Measurements from ENCODE around the gene MED12L. TPM values are rescaled to one million over a fixed set of nuclear protein-coding genes. Genes with fewer than 3 reads are reported as not detected.

MED12L gene
- total RNA-seq, 1 experiment from 2014 or later, result 6.4 TPM

GRCh38 chr3:151393146-151393830 lies 307.8 kb downstream of the MED12L start (continued):
- TF ChIP-seq EZH2 (IDR thresholded peaks at IDR 0.05) (no peak), EZH2phosphoT487 (IDR thresholded peaks at IDR 0.05; ENCODE audit: borderline replicate concordance) (no peak)

- no peak for ATAC-seq
- Histone ChIP-seq H3K27ac (ENCODE audit: low read depth, low read length) (no peak overlapping the region), H4K20me1 (ENCODE audit: insufficient read depth) (no peaks in the 10 kb centered on the region), H2AFZ (ENCODE audit: low read depth, low read length, poor library complexity, severe bottlenecking) (no peak overlapping the region), H3K4me3 (replicated peaks in 1 of 2; ENCODE audit: low read depth in 1 of 2, low read length in 2 of 2) (no peak overlapping the region), H3K4me2 (ENCODE audit: low read length) (no peak overlapping the region), H3K27me3 (ENCODE audit: insufficient read depth, low read length) (no peaks in the 10 kb centered on the region), H3K36me3 (ENCODE audit: control insufficient read depth in 1 of 2, insufficient read depth in 2 of 2, low read length in 2 of 2) (no peaks in the 10 kb centered on the region), H3K9me2 (ENCODE audit: insufficient read depth) (no peaks in the 10 kb centered on the region), H3K9me3 (ENCODE audit: control insufficient read depth in 1 of 2, insufficient read depth in 1 of 2, low read depth in 1 of 2, low read length in 2 of 2) (no peaks in the 10 kb centered on the region), H3K4me1 (ENCODE audit: control insufficient read depth in 1 of 2, insufficient read depth in 2 of 2, low read length in 2 of 2) (no peaks in the 10 kb centered on the region), H3K79me2 (ENCODE audit: insufficient read depth, low read length) (no peaks in the 10 kb centered on the region), H3K9ac (ENCODE audit: low read length) (no peak overlapping the region)
- BruUV-seq (replicated peaks), result no TSS peak
- DNase-seq (ENCODE audit: low read depth, low spot score), result no peak
- ChIA-PET RAD21 (ENCODE audit: low non-redundant PET in 1 of 2, low total read pairs in 2 of 2, uncharacterized antibody in 2 of 2, unreplicated experiment in 2 of 2) (no interaction called here), CTCF (interaction anchor here (1.2 kb wide), 1 partner anchor 33 kb away, joined by 3 read pairs; no protein-coding TSS in a partner anchor), POLR2A (no interaction called here)
- TF ChIP-seq SP1 (IDR thresholded peaks at IDR 0.05; ENCODE audit: low read depth) (no peak), EGR1 (IDR thresholded peaks at IDR 0.05; ENCODE audit: low read depth) (no peak), ZNF274 (IDR thresholded peaks at IDR 0.05; ENCODE audit: low read depth, low read length) (no peak), REST (IDR thresholded peaks at IDR 0.05; ENCODE audit: low read depth) (no peak), CEBPB (IDR thresholded peaks at IDR 0.05; ENCODE audit: low read depth) (no peak), MAX (IDR thresholded peaks at IDR 0.05) (no peak), POLR2A (IDR thresholded peaks at IDR 0.05; ENCODE audit: borderline replicate concordance, extremely low read depth, insufficient read depth, insufficient read length) (no peak), EZH2phosphoT487 (IDR thresholded peaks at IDR 0.05; ENCODE audit: borderline replicate concordance) (no peak), TCF7L2 (IDR thresholded peaks at IDR 0.05; ENCODE audit: borderline replicate concordance, extremely low read depth, insufficient read depth, insufficient read length) (no peak)
- intact Hi-C loops (cut with micrococcal nuclease), result no loop called here
Measured at GRCh38 chr3:151393941-151394340, 308.5 kb downstream of the MED12L start.
